Measurements from ENCODE around the gene IGFL4.

IGFL4 gene

DNA sequence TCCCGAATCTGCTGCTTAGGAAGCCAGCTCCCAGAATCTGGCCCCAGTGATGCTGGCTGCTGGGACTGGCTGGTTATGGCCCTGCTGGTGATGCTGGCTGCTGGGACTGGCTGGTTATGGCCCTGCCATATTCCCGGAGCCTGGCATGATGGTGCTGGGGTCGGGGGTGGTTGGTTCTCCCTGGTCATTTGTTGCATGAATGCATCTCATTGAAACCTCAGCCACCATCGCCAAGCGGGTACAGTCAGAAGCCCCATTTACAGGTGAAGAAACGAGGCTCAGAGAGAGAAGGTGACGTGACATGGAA lies 20.0 kb downstream of the IGFL4 start:
- POLR2A ChIA-PET, result no interaction called here

DNA sequence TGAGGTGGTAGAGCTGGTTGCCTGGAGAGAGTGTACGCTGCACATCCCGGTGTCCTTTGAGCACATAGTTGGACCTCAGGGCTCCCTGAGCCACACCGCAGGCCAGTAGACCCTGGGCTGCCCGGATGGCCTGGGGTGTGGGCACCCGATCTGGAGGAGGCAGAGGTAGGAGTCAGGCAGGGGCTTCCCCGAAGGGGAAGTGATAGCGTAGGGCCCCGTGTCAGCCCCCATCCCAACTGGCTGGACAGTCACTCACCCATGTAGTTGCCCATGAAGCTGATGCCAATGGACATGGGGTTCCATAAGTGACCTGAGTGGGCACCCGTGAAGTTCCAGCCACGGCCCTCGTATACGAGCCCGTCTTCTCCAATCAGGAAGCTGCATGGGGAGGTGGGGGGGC lies 21.5 kb downstream of the IGFL4 start:
- TF ChIP-seq ZNF623 (tag by site-specific recombination; IDR thresholded peaks at IDR 0.05), result no peak
- no peak for TF ChIP-seq ZNF621 (tag by site-specific recombination; IDR thresholded peaks at IDR 0.05)
- no peak for TF ChIP-seq ZNF223 (tag by site-specific recombination; IDR thresholded peaks at IDR 0.05)
- H3K4me1 ChIP-seq (ENCODE audit: control insufficient read depth, insufficient read depth, low read length), result no peaks in the 10 kb centered on the region; the same call in 1 of the 2 replicates
- H3K36me3 ChIP-seq (ENCODE audit: control insufficient read depth in 2 of 2, insufficient read depth in 1 of 2, low read length in 2 of 2), result no peaks in the 10 kb centered on the region
- ChIA-PET CTCF (interaction anchor here (0.5 to 21.8 kb wide), 8 partner anchors 8 to 246 kb away, joined by 3 to 625 read pairs (median 6); no protein-coding TSS in a partner anchor), POLR2A (interaction anchor here (0.7 to 1.3 kb wide), 2 partner anchors 202 to 349 kb away, joined by 3 read pairs; no protein-coding TSS in a partner anchor)
- no peak overlapping the region for H3K4me3 ChIP-seq (ENCODE audit: low read depth, low read length)
- no peak overlapping the region for H3K27ac ChIP-seq (ENCODE audit: extremely low read depth, low read depth, low read length)
- no peaks in the 10 kb centered on the region for H3K9me3 ChIP-seq (ENCODE audit: control insufficient read depth, insufficient read depth, low read depth, low read length)

More for the DNA sequence above, 20.0 kb downstream of the IGFL4 start:
- no peaks in the 10 kb centered on the region; the same call in 1 of the 2 replicates for H3K4me1 ChIP-seq (ENCODE audit: control insufficient read depth, insufficient read depth, low read length)
- TF ChIP-seq OSR2 (tag by site-specific recombination; IDR thresholded peaks at IDR 0.05), result 0 out of 2 replicates have a peak, but pooled peaks have one; percentile 13
- TF ChIP-seq, protein P1, sequence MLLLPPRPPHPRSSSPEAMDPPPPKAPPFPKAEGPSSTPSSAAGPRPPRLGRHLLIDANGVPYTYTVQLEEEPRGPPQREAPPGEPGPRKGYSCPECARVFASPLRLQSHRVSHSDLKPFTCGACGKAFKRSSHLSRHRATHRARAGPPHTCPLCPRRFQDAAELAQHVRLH (tag by site-specific recombination; IDR thresholded peaks at IDR 0.05), result no peak
- no peaks in the 10 kb centered on the region for H3K9me3 ChIP-seq (ENCODE audit: control insufficient read depth, insufficient read depth, low read depth, low read length)
- no peaks in the 10 kb centered on the region for H3K36me3 ChIP-seq (ENCODE audit: control insufficient read depth in 2 of 2, insufficient read depth in 1 of 2, low read length in 2 of 2)
- CTCF ChIA-PET, result interaction anchor here (0.6 to 21.8 kb wide), 9 partner anchors 7 to 245 kb away, joined by 3 to 625 read pairs (median 3); no protein-coding TSS in a partner anchor
- H3K27ac ChIP-seq (ENCODE audit: extremely low read depth, low read depth, low read length), result no peak overlapping the region
- H3K4me3 ChIP-seq (ENCODE audit: low read depth, low read length), result no peak overlapping the region

DNA sequence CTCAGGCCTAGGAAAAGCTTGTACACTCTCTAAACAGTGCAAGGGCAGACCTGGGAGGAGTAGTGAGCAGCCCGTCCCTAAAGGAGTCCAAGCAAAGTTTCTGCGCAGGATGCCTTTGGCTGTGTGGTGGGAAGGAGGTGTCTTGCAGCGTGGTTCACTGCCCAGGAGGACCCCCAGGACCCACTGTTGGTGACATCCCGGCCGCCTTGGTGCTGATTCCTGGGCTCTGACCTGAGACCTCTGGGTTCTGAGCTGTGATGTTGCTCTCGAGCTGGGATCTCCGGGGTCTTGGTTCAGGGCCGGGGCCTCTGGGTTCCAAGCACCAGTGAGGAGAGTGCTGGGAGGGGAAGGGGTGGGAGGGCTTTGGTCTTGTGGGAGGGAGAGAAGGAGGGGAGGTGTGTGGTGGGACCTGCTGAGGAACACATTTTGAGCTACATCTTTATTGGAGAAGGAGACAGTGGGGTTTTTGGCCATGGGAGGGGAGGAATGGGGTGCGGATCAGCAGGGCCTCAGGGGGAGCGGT lies 22.0 kb downstream of the IGFL4 start:
- peak; percentile 36; the same call in 1 of the 2 replicates for TF ChIP-seq ZBTB20 (tag by site-specific recombination; IDR thresholded peaks at IDR 0.05)
- no peak for TF ChIP-seq ZNF394 (tag by site-specific recombination; IDR thresholded peaks at IDR 0.05; ENCODE audit: borderline replicate concordance)
- TF ChIP-seq, protein P2, sequence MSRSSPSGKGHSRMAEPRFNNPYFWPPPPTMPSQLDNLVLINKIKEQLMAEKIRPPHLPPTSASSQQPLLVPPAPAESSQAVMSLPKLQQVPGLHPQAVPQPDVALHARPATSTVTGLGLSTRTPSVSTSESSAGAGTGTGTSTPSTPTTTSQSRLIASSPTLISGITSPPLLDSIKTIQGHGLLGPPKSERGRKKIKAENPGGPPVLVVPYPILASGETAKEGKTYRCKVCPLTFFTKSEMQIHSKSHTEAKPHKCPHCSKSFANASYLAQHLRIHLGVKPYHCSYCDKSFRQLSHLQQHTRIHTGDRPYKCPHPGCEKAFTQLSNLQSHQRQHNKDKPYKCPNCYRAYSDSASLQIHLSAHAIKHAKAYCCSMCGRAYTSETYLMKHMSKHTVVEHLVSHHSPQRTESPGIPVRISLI (tag by site-specific recombination; IDR thresholded peaks at IDR 0.05), result no peak
- no peak for TF ChIP-seq MZF1 (tag by site-specific recombination; IDR thresholded peaks at IDR 0.05; ENCODE audit: borderline replicate concordance)
- no peak for TF ChIP-seq ZNF248 (tag by site-specific recombination; IDR thresholded peaks at IDR 0.05)
- TF ChIP-seq SP2 (tag by site-specific recombination; IDR thresholded peaks at IDR 0.05), result peak; percentile 11; the same call in 1 of the 2 replicates
- Histone ChIP-seq H3K4me3 (ENCODE audit: low read depth, low read length) (no peak overlapping the region), H3K36me3 (ENCODE audit: control insufficient read depth in 2 of 2, insufficient read depth in 1 of 2, low read length in 2 of 2) (no peaks in the 10 kb centered on the region; a peak in 1 of 3 replicates), H3K27ac (ENCODE audit: extremely low read depth, low read depth, low read length) (no peak overlapping the region), H3K9me3 (ENCODE audit: control insufficient read depth, insufficient read depth, low read depth, low read length) (no peaks in the 10 kb centered on the region), H3K4me1 (ENCODE audit: control insufficient read depth, insufficient read depth, low read length) (no peaks in the 10 kb centered on the region; the same call in 1 of the 2 replicates)
- POLR2A ChIA-PET, result interaction anchor here (1.3 kb wide), 1 partner anchor 202 kb away, joined by 3 read pairs; no protein-coding TSS in a partner anchor
- CTCF ChIA-PET, result interaction anchor here (0.7 to 21.8 kb wide), 10 partner anchors 8 to 282 kb away, joined by 3 to 625 read pairs (median 4); no protein-coding TSS in a partner anchor

DNA sequence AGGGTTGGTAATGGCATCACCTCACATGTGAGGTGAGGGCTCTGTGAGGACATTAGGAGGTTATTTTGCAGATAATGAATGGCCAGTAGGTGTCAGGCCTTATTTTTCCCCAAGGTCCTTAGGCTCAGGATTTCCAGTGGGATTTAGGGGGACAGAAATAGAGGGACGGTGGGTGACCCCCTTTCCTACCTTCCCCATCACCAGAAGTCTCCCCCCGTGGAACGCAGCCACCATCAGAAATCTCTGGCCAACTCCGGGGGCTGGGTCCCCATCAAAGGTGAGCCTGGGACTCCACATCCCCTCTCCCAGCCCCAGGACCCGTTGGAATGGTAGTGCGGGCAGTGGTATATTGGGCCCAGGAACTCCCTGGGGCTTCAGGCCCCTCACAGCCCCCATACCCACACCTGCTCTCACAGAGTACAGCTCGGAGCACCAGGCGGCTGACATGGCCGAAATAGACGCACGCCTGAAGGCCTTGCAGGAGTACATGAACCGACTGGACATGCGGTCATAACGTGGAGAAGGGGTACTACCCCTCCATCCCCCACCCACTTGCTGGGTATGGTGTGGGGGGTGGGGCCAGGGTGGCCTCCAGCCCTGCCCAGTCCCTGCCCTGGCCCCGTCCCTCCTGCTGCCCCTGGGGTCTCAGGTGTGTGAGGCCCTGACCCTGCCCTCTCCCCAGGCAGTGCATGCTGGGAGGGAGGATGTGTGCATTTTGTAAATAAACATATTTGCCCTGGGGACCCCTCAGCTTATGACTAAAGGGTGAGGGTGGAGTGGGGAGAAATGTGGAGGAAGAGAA lies 22.7 kb downstream of the IGFL4 start:
- no peaks in the 10 kb centered on the region for H3K9me3 ChIP-seq (ENCODE audit: control insufficient read depth, insufficient read depth, low read depth, low read length)

More for the DNA sequence above, 22.7 kb downstream of the IGFL4 start:
- TF ChIP-seq ZNF768 (tag by site-specific recombination; IDR thresholded peaks at IDR 0.05), result no peak
- TF ChIP-seq ZNF610 (tag by site-specific recombination; IDR thresholded peaks at IDR 0.05; ENCODE audit: borderline replicate concordance), result no peak
- no peak for TF ChIP-seq ZNF202 (tag by site-specific recombination; IDR thresholded peaks at IDR 0.05; ENCODE audit: borderline replicate concordance)
- TF ChIP-seq, protein P3, sequence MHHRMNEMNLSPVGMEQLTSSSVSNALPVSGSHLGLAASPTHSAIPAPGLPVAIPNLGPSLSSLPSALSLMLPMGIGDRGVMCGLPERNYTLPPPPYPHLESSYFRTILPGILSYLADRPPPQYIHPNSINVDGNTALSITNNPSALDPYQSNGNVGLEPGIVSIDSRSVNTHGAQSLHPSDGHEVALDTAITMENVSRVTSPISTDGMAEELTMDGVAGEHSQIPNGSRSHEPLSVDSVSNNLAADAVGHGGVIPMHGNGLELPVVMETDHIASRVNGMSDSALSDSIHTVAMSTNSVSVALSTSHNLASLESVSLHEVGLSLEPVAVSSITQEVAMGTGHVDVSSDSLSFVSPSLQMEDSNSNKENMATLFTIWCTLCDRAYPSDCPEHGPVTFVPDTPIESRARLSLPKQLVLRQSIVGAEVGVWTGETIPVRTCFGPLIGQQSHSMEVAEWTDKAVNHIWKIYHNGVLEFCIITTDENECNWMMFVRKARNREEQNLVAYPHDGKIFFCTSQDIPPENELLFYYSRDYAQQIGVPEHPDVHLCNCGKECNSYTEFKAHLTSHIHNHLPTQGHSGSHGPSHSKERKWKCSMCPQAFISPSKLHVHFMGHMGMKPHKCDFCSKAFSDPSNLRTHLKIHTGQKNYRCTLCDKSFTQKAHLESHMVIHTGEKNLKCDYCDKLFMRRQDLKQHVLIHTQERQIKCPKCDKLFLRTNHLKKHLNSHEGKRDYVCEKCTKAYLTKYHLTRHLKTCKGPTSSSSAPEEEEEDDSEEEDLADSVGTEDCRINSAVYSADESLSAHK (tag by site-specific recombination; IDR thresholded peaks at IDR 0.05), result no peak
- no peak for TF ChIP-seq YY2 (tag by site-specific recombination; IDR thresholded peaks at IDR 0.05)
- TF ChIP-seq ZNF416 (tag by site-specific recombination; IDR thresholded peaks at IDR 0.05), result no peak
- ChIA-PET POLR2A (interaction anchor here (1.3 to 1.6 kb wide), 2 partner anchors 115 to 201 kb away, joined by 3 to 7 read pairs; partner anchors contain the start of gene MYPOP), CTCF (interaction anchor here (0.5 to 21.8 kb wide), 16 partner anchors 8 to 498 kb away, joined by 3 to 625 read pairs (median 4); partner anchors contain the start of genes IGFL4 and SYMPK)
- Histone ChIP-seq H3K4me3 (ENCODE audit: low read depth, low read length) (no peak overlapping the region), H3K36me3 (ENCODE audit: control insufficient read depth in 2 of 2, insufficient read depth in 1 of 2, low read length in 2 of 2) (no peaks in the 10 kb centered on the region; a peak in 1 of 3 replicates), H3K4me1 (ENCODE audit: control insufficient read depth, insufficient read depth, low read length) (no peaks in the 10 kb centered on the region; the same call in 1 of the 2 replicates), H3K27ac (ENCODE audit: extremely low read depth, low read depth, low read length) (no peak overlapping the region)
